Spleen (tissue), 11 donors: Measurements from ENCODE around the gene NBDY. TPM values are rescaled to one million over a fixed set of nuclear protein-coding genes. Genes with fewer than 3 reads are reported as not detected.

Experiments
- DNase-seq: peaks from one replicate; pipeline ENCODE4 v3.0.0-alpha.2; 2020
- H3K27ac ChIP-seq, 8 donors: fragments of 200-600 bp; sonication (generic) in 7 of 8; 1 replicate in 4 of 8; 2 replicates in 4 of 8; pipeline versions ENCODE4 v1.5.0 to v1.8.0; 2016 to 2021; ENCODE audit warnings: inconsistent platforms in 4 of 8, mild to moderate bottlenecking in 4 of 8, moderate library complexity in 1 of 8
- H3K27me3 ChIP-seq, 7 donors: fragments of 200-600 bp; sonication (generic) in 6 of 7; replicated peaks in 1 of 7; 1 replicate in 4 of 7; 2 replicates in 3 of 7; pipeline versions ENCODE4 v1.5.0 to v1.8.0; 2016 to 2021; ENCODE audit warnings: inconsistent platforms in 3 of 7, mild to moderate bottlenecking in 1 of 7
- H3K36me3 ChIP-seq, 6 donors: fragments of 200-600 bp; sonication (generic) in 5 of 6; 1 replicate in 4 of 6; 2 replicates in 2 of 6; pipeline versions ENCODE4 v1.5.0 to v1.8.0; 2016 to 2021; ENCODE audit warnings: inconsistent platforms in 2 of 6
- H3K4me1 ChIP-seq, 6 donors: fragments of 200-600 bp; sonication (generic) in 5 of 6; 1 replicate in 3 of 6; 2 replicates in 3 of 6; pipeline versions ENCODE4 v1.5.0 to v1.8.0; 2016 to 2021; ENCODE audit warnings: inconsistent platforms in 3 of 6
- H3K4me3 ChIP-seq, 8 donors: fragments of 200-600 bp; sonication (generic) in 7 of 8; 1 replicate in 4 of 8; 2 replicates in 4 of 8; pipeline versions ENCODE4 v1.5.0 to v1.8.0; 2016 to 2021; ENCODE audit warnings: inconsistent platforms in 4 of 8, mild to moderate bottlenecking in 4 of 8, moderate library complexity in 2 of 8
- H3K9me3 ChIP-seq, 8 donors: fragments of 200-600 bp; sonication (generic) in 7 of 8; 1 replicate in 4 of 8; 2 replicates in 4 of 8; pipeline versions ENCODE4 v1.5.0 to v1.8.0; 2016 to 2021; ENCODE audit warnings: inconsistent platforms in 4 of 8
- CTCF ChIP-seq, 11 experiments: fragments of 200-600 bp in 7 of 11; fragments of 450-650 bp in 4 of 11; sonication (generic) in 4 of 11; IDR thresholded peaks in 8 of 11; conservative IDR thresholded peaks in 3 of 11; 1 replicate in 7 of 11; 2 replicates in 4 of 11; pipeline versions ENCODE4 v1.4.0 to v1.8.0; 2016 to 2021; ENCODE audit warnings: antibody characterized with exemption in 11 of 11, inconsistent platforms in 4 of 11, mild to moderate bottlenecking in 1 of 11
- POLR2A ChIP-seq, 3 donors: fragments of 450-650 bp; IDR thresholded peaks; one replicate each; pipeline ENCODE4 v1.5.1; 2017; ENCODE audit warnings: antibody characterized with exemption in 3 of 3, mild to moderate bottlenecking in 1 of 3
- POLR2AphosphoS5 ChIP-seq, 3 donors: sonication (generic); formaldehyde crosslinking; IDR thresholded peaks; one replicate each; pipeline ENCODE4 v1.5.1; 2017; ENCODE audit warnings: antibody characterized with exemption in 3 of 3
- WGBS, 5 donors: extraction: QIAGEN DNeasy Blood & Tissue Kit in 3 of 5; methylation state at CpG; one replicate each; pipeline versions ENCODE4 v1.1.5 to v1.1.7; 2013 to 2018; 5-methylcytosine and 5-hydroxymethylcytosine counted together
- intact Hi-C: fragments of 100-400 bp; cut with DNase I; formaldehyde crosslinking; loops from one replicate; pipeline ENCODE4 v1.15.0; 2023; ENCODE audit warnings: low total_unique reads
- polyA plus RNA-seq, 3 donors: library from polyadenylated mRNA; stranded (reverse); fragments of 200-250 nt; gene quantifications; one replicate each; pipeline ENCODE4 v1.2.1, GENCODE V29; 2013
- total RNA-seq, 7 donors: library from RNA; depleted of rRNA in 3 of 7; stranded (reverse); fragments of >200 nt in 3 of 7; fragmentation: NEBNext Ultra II Directional in 4 of 7; extraction: Animal tissue kit (Norgen Biotek cat#: 25700) in 4 of 7; gene quantifications; one replicate each; pipeline versions ENCODE4 v1.1.0 to v1.2.1, GENCODE V29; 2016 to 2021
- donor health status: healthy with polysubstance abuse.
- donor health status: DM: no; HTN: no; CAD: no; lungs with moderate emphysema.
- donor health status: DM: no; HTN: no; CAD: no.
- donor health status: Bipolar disorder and iron deficiency.
- donor health status: healthy.
- donor health status: DM: no; HTN: no; CAD: no.
- donor health status: DM: yes; HTN: yes; CAD: no.

Gene NBDY
- total and polyA plus RNA-seq, 10 donors, result 15.7 to 46.7 (median 29.4) TPM

- TF ChIP-seq POLR2AphosphoS5 (IDR thresholded peaks at IDR 0.05) (no peak), POLR2A (IDR thresholded peaks at IDR 0.05) (no peak), CTCF (IDR thresholded peaks at IDR 0.05 in 8 of 11, conservative IDR thresholded peaks at IDR 0.05 in 3 of 11) (no peak)
- Histone ChIP-seq H3K9me3 (no peaks in the 10 kb centered on the region), H3K27me3 (no peaks in the 10 kb centered on the region), H3K4me3 (no peak overlapping the region), H3K27ac (no peak overlapping the region), H3K4me1 (peaks cover 0 to 15% (median 6%) of the 10 kb centered on the region in 6 donors), H3K36me3 (peaks cover 0 to 28% (median 0%) of the 10 kb centered on the region in 6 donors)
- peak; percentile 54 for DNase-seq
- intact Hi-C loops, result no loop called here
- WGBS, 5 donors, result 83 to 96% (median 86%) methylated on average over 5 of the region's 5 CpGs
Observed at GRCh38 chrX:56787734-56788152, 58.7 kb downstream of the NBDY start.

GRCh38 chrX:56788229-56788628, 59.2 kb downstream of the NBDY start:
- intact Hi-C loops, result no loop called here
- Histone ChIP-seq H3K9me3 (no peaks in the 10 kb centered on the region), H3K4me1 (peaks cover 0 to 15% (median 6%) of the 10 kb centered on the region in 6 donors), H3K4me3 (peak overlapping the region in 3 of 8 donors; percentile 13 to 37 (median 26)), H3K27ac (peak overlapping the region in 3 of 8 donors; percentile 6 to 58 (median 53)), H3K27me3 (no peaks in the 10 kb centered on the region), H3K36me3 (peaks cover 0 to 24% (median 0%) of the 10 kb centered on the region in 6 donors)
- TF ChIP-seq POLR2A (IDR thresholded peaks at IDR 0.05) (no peak), POLR2AphosphoS5 (IDR thresholded peaks at IDR 0.05) (no peak), CTCF (IDR thresholded peaks at IDR 0.05 in 8 of 11, conservative IDR thresholded peaks at IDR 0.05 in 3 of 11) (peak in 1 of 11 experiments; percentile 44)
- WGBS, 5 donors, result 39 to 72% (median 41%) methylated on average over 3 of the region's 3 CpGs
- DNase-seq, result peak; percentile 71

GRCh38 chrX:56788717-56789122, 59.7 kb downstream of the NBDY start:
- Histone ChIP-seq H3K27ac (peak overlapping the region in 3 of 8 donors; percentile 6 to 58 (median 53)), H3K9me3 (no peaks in the 10 kb centered on the region), H3K36me3 (peaks cover 0 to 24% (median 0%) of the 10 kb centered on the region in 6 donors), H3K4me3 (peak overlapping the region in 3 of 8 donors; percentile 13 to 37 (median 26)), H3K27me3 (no peaks in the 10 kb centered on the region), H3K4me1 (peaks cover 0 to 15% (median 6%) of the 10 kb centered on the region in 6 donors)
- DNase-seq, result peak; percentile 81
- intact Hi-C loops, result no loop called here
- peak in 4 of 11 experiments; percentile 32 to 50 (median 40) for TF ChIP-seq CTCF (IDR thresholded peaks at IDR 0.05 in 8 of 11, conservative IDR thresholded peaks at IDR 0.05 in 3 of 11)
- no peak for TF ChIP-seq POLR2AphosphoS5 (IDR thresholded peaks at IDR 0.05)
- 36 to 97% (median 54%) methylated on average over 5 to 7 of the region's 7 CpGs for WGBS, 5 donors

- peaks cover 0 to 15% (median 6%) of the 10 kb centered on the region in 6 donors for H3K4me1 ChIP-seq
- H3K27me3 ChIP-seq, result no peaks in the 10 kb centered on the region
- no peak overlapping the region for H3K27ac ChIP-seq
- intact Hi-C loops, result no loop called here
- peak; percentile 56 for DNase-seq
- 78 to 100% (median 87%) methylated on average over 1 to 7 of the region's 7 CpGs for WGBS, 5 donors
- H3K9me3 ChIP-seq, result no peaks in the 10 kb centered on the region
- peaks cover 0 to 17% (median 0%) of the 10 kb centered on the region in 6 donors for H3K36me3 ChIP-seq
- TF ChIP-seq POLR2AphosphoS5 (IDR thresholded peaks at IDR 0.05), result no peak
- TF ChIP-seq POLR2A (IDR thresholded peaks at IDR 0.05), result no peak
- no peak overlapping the region for H3K4me3 ChIP-seq
Observed at GRCh38 chrX:56789518-56790070, 60.6 kb downstream of the NBDY start.
